Activated naive CD8-positive, alpha-beta T cell treated with anti-CD3 and anti-CD28 coated beads, Interleukin-2, amount 50 U/mL, for 24 hours (primary cell): ENCODE measurements around the gene ZNF506.
A peak's percentile ranks its signal among the peaks of the same experiment; 100 is the strongest.
"Not testable (repeated sequence)": the region's sequence is repeated elsewhere in the genome, so short reads cannot be mapped to it uniquely, and the experiment has no call there.

Source experiments
- ATAC-seq: fragments of 150-1000 bp; cut with Tn5 transposase; one replicate; pipeline ENCODE4 v1.10.0; 2021
- DNase-seq: peaks from one replicate; pipeline ENCODE4 v3.0.0; 2021
- H3K27ac Mint-ChIP-seq: one replicate; pipeline ENCODE4 v1.8.0; 2021; ENCODE audit warnings: mild to moderate bottlenecking, mixed read lengths
- H3K27me3 Mint-ChIP-seq: one replicate; pipeline ENCODE4 v1.8.0; 2021; ENCODE audit warnings: mixed read lengths
- H3K36me3 Mint-ChIP-seq: one replicate; pipeline ENCODE4 v1.8.0; 2021; ENCODE audit warnings: low read depth, mixed read lengths
- H3K4me1 Mint-ChIP-seq: one replicate; pipeline ENCODE4 v1.8.0; 2021; ENCODE audit warnings: mixed read lengths
- H3K4me3 Mint-ChIP-seq: one replicate; pipeline ENCODE4 v1.8.0; 2021; ENCODE audit warnings: mild to moderate bottlenecking, moderate library complexity, mixed read lengths
- H3K9me3 Mint-ChIP-seq: one replicate; pipeline ENCODE4 v1.8.0; 2021; ENCODE audit warnings: mixed read lengths

The ZNF506 gene

DNA sequence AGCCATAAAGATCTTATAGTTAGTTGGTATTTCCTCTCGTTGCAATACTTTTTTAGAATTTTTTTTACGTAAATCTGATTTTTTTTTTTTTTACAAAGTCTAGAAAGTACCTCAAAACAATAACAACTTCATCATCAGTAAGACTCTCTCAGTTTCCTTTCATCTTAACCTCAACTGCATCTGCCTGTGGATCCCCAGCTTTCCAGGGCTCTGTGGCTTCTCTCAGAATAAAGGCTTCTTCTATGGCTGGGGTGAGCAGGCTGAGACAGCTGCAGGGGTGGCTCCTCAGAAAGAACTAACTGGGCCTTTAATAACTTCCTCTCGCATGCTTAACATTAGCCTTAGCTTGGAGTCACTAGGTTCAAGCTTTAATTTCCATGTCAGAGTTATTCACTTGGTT lies 4.2 kb downstream of the ZNF506 start:
- no peaks in the 10 kb centered on the region for H3K27me3 Mint-ChIP-seq
- peaks cover 21% of the 10 kb centered on the region for H3K9me3 Mint-ChIP-seq
- ATAC-seq (peak; percentile 71), DNase-seq (peak; percentile 55)
- H3K36me3 Mint-ChIP-seq = peaks cover 80% of the 10 kb centered on the region
- H3K4me3 Mint-ChIP-seq = peak overlapping the region; percentile 63
- peaks cover 78% of the 10 kb centered on the region for H3K4me1 Mint-ChIP-seq
- H3K27ac Mint-ChIP-seq = peak overlapping the region; percentile 96

DNA sequence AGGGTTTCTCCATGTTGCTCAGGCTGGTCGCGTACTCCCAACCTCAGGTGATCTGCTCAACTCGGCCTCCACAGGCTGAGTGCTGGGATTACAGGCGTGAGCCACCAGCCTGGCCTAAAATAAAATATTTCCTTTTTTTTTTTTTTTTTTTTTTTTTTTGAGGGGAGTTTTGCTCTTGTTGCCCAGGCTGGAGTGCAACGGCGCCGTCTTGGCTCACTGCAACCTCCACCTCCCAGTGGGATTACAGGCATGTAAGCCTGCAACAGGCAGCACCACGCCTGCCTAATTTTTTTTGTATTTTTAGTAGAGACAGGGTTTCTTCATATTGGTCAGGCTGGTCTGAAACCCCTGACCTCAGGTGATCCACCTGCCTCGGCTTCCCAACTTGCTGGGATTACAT lies 4.9 kb downstream of the ZNF506 start:
- Mint-ChIP-seq H3K4me3 (peak overlapping the region; percentile 63), H3K36me3 (peaks cover 84% of the 10 kb centered on the region), H3K27me3 (no peaks in the 10 kb centered on the region), H3K4me1 (peaks cover 82% of the 10 kb centered on the region), H3K27ac (peak overlapping the region; percentile 96), H3K9me3 (peaks cover 21% of the 10 kb centered on the region)
- no peak for DNase-seq
- no peak for ATAC-seq

DNA sequence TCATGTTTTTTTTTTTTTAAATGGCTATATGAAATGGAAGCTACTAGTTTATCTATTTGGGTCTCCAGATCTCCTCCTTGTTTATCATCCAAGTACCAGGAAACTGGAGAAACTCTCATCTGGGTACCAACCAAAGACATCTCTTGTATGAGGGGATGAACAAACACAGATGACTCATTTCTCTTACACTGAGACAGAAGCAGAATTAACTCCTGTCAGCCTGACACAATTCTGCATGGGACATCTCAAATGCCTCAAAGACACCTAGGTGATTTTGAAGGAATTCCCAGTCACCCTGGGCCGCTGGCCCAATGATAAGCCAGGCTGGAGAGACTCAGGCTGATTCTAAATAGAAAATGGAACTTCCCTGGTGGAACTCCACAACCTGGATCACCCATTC lies 9.6 kb downstream of the ZNF506 start:
- H3K27ac Mint-ChIP-seq, H3K27me3 Mint-ChIP-seq, H3K4me3 Mint-ChIP-seq, DNase-seq, ATAC-seq: not testable (repeated sequence)
- H3K36me3 Mint-ChIP-seq = peaks cover 78% of the 10 kb centered on the region
- H3K4me1 Mint-ChIP-seq = peaks cover 62% of the 10 kb centered on the region
- H3K9me3 Mint-ChIP-seq = peaks cover 19% of the 10 kb centered on the region

DNA sequence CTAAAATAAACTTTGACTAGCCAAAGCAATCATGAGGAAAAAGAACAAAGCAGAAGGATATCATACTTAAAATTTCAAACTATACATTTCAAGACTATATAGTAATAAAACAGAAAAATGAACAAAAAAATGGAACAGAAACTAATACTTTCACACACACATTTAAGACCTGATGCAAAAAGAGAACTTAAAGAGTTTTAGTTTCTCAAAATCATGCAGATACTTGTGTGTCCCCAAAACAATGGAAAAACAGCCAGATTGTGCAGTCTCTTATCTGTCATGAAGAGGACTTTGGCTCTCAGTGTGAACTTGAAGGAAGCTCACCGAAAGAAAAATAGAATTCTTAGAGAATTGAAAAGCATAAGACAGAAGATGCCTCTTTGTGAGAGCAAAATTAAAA lies 16.1 kb downstream of the ZNF506 start:
- peaks cover 81% of the 10 kb centered on the region for H3K36me3 Mint-ChIP-seq
- ATAC-seq = no peak
- no peak for DNase-seq
- H3K4me3 Mint-ChIP-seq = no peak overlapping the region
- H3K9me3 Mint-ChIP-seq = peaks cover 24% of the 10 kb centered on the region
- peak overlapping the region; percentile 59 for H3K27ac Mint-ChIP-seq
- no peaks in the 10 kb centered on the region for H3K27me3 Mint-ChIP-seq
- H3K4me1 Mint-ChIP-seq = peaks cover 36% of the 10 kb centered on the region

DNA sequence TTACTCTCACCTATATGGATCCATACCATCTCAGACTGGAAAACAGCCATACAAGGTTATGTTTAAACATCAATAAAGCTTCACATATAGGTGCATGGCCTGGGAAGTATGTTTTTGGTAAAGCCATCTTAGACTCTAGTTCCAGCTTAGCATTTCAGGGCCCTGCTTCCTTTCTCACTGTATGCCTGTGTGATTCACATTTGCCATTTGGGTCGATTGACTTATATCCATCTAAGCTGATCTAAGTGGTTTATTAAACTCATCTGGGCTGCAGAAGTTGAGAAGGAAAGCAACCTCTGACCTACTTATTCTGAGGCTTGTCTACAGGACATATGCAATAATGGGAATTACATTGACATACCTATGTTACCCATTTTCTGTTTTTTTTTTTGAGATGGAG lies 33.5 kb downstream of the ZNF506 start:
- Mint-ChIP-seq H3K4me1 (peaks cover 27% of the 10 kb centered on the region), H3K36me3 (peaks cover 76% of the 10 kb centered on the region), H3K4me3 (no peak overlapping the region), H3K27me3 (no peaks in the 10 kb centered on the region), H3K9me3 (peaks cover 28% of the 10 kb centered on the region), H3K27ac (no peak overlapping the region)
- ATAC-seq (peak; percentile 63), DNase-seq (no peak)

DNA sequence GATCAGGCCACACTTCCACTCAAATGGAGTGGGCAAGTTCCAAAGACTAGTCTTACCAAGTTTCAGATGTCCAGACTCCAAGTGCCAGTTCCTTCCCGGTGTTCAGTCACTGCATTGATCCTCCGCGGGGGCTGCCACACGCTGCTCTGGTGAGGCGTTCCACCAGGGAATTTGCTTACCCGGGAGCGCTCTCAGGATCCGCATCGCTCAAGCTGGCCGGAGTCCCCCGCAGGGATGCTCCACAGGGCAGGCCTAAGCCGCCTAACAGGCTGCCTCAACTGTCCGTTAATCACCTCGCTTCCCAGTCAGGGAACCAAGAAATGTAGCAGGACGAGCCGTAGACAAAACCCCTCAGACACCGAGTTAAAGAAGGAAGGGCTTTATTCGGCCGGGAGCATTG lies 36.1 kb downstream of the ZNF506 start:
- not testable (repeated sequence) for H3K27me3 Mint-ChIP-seq, DNase-seq, H3K4me3 Mint-ChIP-seq, ATAC-seq, H3K27ac Mint-ChIP-seq
- peaks cover 47% of the 10 kb centered on the region for H3K4me1 Mint-ChIP-seq
- H3K36me3 Mint-ChIP-seq = peaks cover 84% of the 10 kb centered on the region
- peaks cover 37% of the 10 kb centered on the region for H3K9me3 Mint-ChIP-seq

DNA sequence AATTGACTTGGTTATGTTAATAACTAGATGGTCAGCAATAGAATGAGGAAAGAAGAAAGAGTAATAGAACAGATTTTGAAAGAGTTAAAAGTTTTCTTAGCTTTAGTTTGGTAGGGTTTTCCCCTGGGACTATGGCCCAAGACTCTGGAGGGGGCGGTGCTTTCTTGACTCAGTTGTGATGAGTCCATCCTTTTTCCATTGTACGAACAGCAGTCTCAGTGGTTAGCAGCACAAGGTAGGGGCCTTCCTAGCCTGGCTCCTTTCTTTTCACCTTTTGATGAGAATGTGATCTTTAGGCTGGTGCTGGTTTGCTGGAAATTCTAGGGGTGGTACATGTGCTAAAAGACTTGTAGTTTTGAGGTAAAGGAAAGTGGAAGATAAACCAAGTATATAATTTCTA lies 38.8 kb downstream of the ZNF506 start:
- DNase-seq = peak; percentile 60
- H3K4me1 Mint-ChIP-seq = peaks cover 67% of the 10 kb centered on the region
- peak overlapping the region; percentile 91 for H3K27ac Mint-ChIP-seq
- H3K9me3 Mint-ChIP-seq = peaks cover 43% of the 10 kb centered on the region
- peaks cover 88% of the 10 kb centered on the region for H3K36me3 Mint-ChIP-seq
- peak overlapping the region; percentile 62 for H3K4me3 Mint-ChIP-seq
- no peaks in the 10 kb centered on the region for H3K27me3 Mint-ChIP-seq
- peak; percentile 92 for ATAC-seq

DNA sequence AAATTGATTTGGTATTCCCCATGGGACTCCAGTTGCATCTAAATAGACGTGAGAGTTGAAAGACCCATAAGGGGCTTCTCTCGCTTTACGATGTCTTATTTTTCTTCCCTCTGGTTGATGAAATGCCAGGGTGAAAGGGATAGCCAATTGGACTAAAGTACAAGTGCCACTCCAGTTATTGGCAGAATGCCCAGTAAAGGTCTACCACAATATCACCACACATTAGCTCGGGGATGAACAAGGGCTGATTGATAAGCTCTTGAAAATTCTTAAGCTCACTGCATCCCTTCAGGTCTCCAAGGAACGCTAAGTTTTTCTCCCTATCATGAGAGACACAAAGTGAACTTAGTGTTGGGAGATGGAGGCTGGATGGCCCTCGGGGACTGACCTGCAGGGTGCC lies 39.8 kb downstream of the ZNF506 start:
- H3K27me3 Mint-ChIP-seq, DNase-seq, H3K4me3 Mint-ChIP-seq, ATAC-seq: not testable (repeated sequence)
- peaks cover 86% of the 10 kb centered on the region for H3K36me3 Mint-ChIP-seq
- H3K9me3 Mint-ChIP-seq = peaks cover 50% of the 10 kb centered on the region
- peak overlapping the region; percentile 91 for H3K27ac Mint-ChIP-seq
- peaks cover 75% of the 10 kb centered on the region for H3K4me1 Mint-ChIP-seq

DNA sequence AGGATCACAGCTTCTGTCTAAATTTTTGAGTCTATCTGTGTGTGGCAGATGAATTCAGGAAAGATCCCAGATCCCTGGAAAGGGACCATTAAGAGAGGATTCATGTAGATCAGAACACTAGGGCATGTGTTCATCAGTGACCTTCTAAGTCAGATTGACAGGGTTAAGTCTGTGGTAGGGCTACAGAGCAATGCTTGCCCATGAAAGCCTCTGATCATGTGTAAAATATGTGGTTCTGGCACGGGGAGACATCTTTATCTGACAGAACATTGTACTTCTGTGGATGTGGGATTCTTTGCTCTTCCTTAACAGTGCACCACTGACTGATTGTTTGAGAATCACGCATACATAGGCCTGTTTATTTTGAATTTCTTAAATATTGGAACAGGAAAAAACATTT lies 42.9 kb downstream of the ZNF506 start:
- Mint-ChIP-seq H3K9me3 (peaks cover 36% of the 10 kb centered on the region), H3K27me3 (no peaks in the 10 kb centered on the region), H3K36me3 (peaks cover 58% of the 10 kb centered on the region), H3K4me3 (peak overlapping the region; percentile 98), H3K4me1 (peaks cover 81% of the 10 kb centered on the region), H3K27ac (peak overlapping the region; percentile 71)
- ATAC-seq (no peak), DNase-seq (no peak)

DNA sequence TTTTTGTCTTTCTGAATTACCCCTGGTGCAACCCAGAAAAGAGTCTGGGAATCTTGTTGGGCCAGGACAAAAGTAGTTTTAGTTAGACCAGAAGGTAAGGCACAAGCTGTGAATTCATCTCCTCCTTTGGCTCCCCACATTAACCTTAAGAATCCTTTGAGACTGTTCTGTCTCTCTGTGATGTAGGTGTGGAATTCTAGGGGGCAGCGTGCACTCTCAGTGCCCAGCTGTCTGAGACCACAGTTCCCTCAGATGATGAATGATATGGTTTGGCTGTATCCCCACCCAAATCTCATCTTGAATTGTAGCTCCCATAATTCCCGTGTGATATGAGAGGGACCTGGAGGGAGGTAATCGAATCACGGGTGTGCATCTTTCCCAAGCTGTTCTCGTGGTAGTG lies 43.9 kb downstream of the ZNF506 start:
- Mint-ChIP-seq H3K9me3 (peaks cover 32% of the 10 kb centered on the region), H3K4me1 (peaks cover 75% of the 10 kb centered on the region), H3K36me3 (peaks cover 54% of the 10 kb centered on the region), H3K27me3 (no peaks in the 10 kb centered on the region), H3K27ac (peak overlapping the region; percentile 43), H3K4me3 (peak overlapping the region; percentile 98)
- no peak for DNase-seq
- ATAC-seq = no peak

DNA sequence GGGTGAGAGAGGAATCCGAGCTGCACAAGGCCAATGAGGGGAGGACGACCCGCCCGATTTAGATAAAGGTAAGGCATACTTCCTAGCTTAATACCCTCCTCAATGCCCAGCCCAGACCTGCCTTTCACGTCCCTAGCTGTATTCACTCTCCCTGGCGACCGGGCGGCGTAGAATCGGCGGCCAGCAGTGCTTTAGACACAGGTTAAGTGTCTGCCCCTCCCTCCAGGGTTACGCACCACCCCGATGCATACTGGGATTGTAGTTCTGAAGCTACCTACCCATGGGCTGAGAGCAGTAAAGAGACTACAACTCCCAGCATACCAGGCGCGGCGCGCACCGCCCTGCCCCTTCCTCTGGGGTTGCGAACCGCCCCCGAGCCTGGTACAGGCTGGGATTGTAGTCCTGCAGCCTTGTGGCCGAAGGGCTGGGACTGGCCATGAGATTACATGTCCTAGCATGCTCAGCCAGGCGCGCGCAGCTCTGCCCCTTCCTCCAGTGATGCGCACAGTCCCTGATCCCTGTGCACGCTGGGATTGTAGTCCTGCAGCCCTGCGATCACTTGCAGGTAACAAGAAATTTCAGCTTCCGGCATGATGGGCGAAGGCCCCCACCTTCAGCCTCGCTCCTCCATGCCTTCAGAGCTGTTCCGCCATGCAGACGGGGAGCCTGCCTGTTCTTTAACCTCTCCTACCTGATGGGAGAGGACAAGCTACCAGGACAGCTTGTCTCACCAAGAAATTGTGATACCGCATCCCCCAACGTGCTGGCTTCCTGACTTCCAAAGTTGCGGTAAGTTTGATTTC lies 45.1 kb downstream of the ZNF506 start:
- Mint-ChIP-seq H3K4me3 (peak overlapping the region; percentile 98), H3K27me3 (no peaks in the 10 kb centered on the region), H3K36me3 (peaks cover 41% of the 10 kb centered on the region), H3K4me1 (peaks cover 66% of the 10 kb centered on the region), H3K27ac (peak overlapping the region; percentile 90), H3K9me3 (peaks cover 28% of the 10 kb centered on the region)
- peak; percentile 100 for ATAC-seq
- DNase-seq = peak; percentile 90

DNA sequence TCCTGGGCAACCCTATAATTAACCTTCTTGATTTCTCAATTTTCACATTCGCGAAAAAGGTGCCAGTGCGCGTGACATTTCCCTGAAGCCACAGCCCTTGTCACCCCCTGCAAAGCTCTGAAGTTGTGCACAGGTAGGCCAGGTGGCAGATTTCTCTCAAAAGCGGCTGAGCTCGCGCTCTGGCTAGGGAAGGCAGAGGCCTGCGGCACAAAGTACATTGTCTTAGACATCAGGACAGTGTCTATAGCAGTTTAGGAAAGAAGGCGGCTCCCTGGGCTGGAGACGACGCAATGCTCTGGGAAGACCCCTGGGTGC lies 45.7 kb downstream of the ZNF506 start:
- Mint-ChIP-seq H3K4me3 (peak overlapping the region; percentile 98), H3K27me3 (no peaks in the 10 kb centered on the region), H3K27ac (peak overlapping the region; percentile 90), H3K36me3 (peaks cover 36% of the 10 kb centered on the region), H3K9me3 (peaks cover 24% of the 10 kb centered on the region), H3K4me1 (peaks cover 65% of the 10 kb centered on the region)
- no peak for DNase-seq
- ATAC-seq = peak; percentile 10

DNA sequence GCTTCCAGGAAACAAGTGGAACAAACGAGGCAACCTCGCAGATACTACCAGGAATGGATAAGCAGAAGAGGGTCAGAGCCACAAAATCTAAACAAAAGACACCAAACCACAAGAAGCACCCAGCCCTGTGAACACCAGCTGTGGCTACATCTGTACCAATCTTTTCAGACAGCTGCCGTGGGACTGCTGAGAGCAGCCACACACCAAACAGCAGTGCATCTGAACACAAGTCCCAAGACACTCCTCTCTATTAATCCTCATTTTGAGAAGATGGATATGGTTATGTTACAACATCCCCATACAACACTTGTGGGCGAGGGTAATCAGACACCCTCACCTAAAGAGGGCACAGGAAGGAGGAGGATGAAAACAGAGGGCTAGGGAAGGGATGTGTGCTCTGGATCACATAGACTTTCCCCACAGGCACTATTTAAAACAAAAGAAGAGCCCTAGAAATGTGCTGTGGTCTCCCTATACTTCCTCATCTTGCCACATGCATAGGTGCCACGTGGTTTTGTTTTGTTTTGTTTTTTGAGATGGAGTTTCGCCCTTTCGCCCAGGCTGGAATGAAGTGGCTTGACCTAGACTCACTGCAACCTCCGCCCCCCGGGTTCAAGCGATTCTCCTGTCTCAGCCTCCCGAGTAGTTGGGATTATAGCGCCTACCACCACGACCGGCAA lies 47.1 kb downstream of the ZNF506 start:
- no peak for ATAC-seq
- Mint-ChIP-seq H3K4me3 (no peak overlapping the region), H3K4me1 (peaks cover 54% of the 10 kb centered on the region)

DNA sequence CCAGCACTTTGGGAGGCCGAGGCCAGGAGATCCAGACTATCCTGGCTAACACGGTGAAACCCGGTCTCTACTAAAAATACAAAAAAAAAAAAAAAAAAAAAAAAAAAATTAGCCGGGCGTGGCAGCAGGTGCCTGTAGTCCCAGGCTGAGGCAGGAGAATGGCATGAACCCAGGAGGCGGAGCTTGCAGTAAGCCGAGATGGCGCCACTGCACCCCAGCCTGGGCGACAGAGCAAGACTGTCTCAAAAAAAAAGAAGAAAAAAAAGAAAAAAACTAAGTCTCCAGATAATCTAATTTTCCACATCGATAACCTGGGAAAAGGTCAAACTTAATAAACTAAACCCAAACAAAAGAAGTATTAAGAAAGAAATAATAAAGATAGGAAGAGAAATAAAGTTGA lies 49.6 kb downstream of the ZNF506 start:
- ATAC-seq, H3K36me3 Mint-ChIP-seq, H3K9me3 Mint-ChIP-seq, H3K27ac Mint-ChIP-seq, H3K27me3 Mint-ChIP-seq, DNase-seq, H3K4me3 Mint-ChIP-seq: not testable (repeated sequence)
- peaks cover 30% of the 10 kb centered on the region for H3K4me1 Mint-ChIP-seq

More for the DNA sequence above, 47.1 kb downstream of the ZNF506 start:
- no peaks in the 10 kb centered on the region for H3K27me3 Mint-ChIP-seq
- H3K36me3 Mint-ChIP-seq = peaks cover 24% of the 10 kb centered on the region
- H3K9me3 Mint-ChIP-seq = peaks cover 19% of the 10 kb centered on the region
- H3K27ac Mint-ChIP-seq = no peak overlapping the region
- DNase-seq = no peak

DNA sequence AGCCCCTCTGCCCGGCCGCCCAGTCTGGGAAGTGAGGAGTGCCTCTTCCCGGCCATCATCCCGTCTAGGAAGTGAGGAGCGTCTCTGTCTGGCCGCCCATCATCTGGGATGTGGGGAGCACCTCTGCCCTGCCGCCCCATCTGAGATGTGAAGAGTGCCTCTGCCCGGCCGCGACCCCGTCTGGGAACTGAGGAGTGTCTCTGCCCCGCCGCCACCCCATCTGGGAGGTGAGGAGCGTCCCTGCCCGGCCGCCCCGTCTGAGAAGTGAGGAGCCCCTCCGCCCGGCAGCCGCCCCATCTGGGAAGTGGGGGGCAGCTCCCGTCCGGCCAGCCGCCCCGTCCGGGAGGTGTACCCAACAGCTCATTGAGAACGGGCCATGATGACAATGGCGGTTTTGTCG lies 51.6 kb downstream of the ZNF506 start:
- H3K9me3 Mint-ChIP-seq, ATAC-seq, H3K27ac Mint-ChIP-seq, H3K27me3 Mint-ChIP-seq, H3K4me3 Mint-ChIP-seq, H3K36me3 Mint-ChIP-seq, DNase-seq: not testable (repeated sequence)
- H3K4me1 Mint-ChIP-seq = peaks cover 14% of the 10 kb centered on the region
